ENCODE results near the gene TXLNB.

GRCh38 chr6:139296927-139297326 lies 5.1 kb upstream of the TXLNB start:
- no peak for TF ChIP-seq POLR2A (IDR thresholded peaks at IDR 0.05)
- no peak for TF ChIP-seq CTCF (IDR thresholded peaks at IDR 0.05)
